ENCODE results near the gene FNIP1. TPM values are rescaled to one million over a fixed set of nuclear protein-coding genes. Genes with fewer than 3 reads are reported as not detected.
A peak's percentile ranks its signal among the peaks of the same experiment; 100 is the strongest.

The FNIP1 gene
- total and polyA plus RNA-seq, 2 of the 8 experiments (the other 6 are each of a cell fraction or from before 2014, with no cell fraction given): 3.5 to 17.3 TPM

DNA sequence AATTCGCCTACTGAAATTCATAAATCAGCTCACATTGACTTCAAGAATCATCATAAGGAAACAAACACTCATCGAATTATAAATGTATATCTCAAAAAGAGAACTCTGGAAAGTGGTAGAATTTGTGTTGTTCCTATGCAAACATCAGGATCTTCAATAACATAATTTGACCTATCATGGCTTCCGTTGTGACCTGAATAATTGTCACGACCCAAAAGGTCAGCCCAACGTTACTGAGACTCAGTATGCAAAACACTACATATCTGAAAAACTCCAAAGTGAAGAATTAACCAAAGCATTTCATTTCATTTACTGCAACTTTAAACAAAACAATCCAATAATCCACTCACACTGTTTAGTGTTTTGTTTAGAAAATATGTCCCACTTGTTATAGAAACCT is 163.0 kb downstream of the FNIP1 start:
- ChIA-PET POLR2A (ENCODE audit: partially characterized antibody) (no interaction called here), CTCF (ENCODE audit: partially characterized antibody) (interaction anchor here (0.6 to 3.6 kb wide), 3 partner anchors 23 to 1596 kb away, joined by 3 to 17 read pairs (median 3); no protein-coding TSS in a partner anchor)
- Histone ChIP-seq H3K23ac (ENCODE audit: insufficient read length) (no peak overlapping the region), H2BK5ac (ENCODE audit: low read depth, low read length) (no peak overlapping the region), H3K4me3 (ENCODE audit: extremely low read depth in 1 of 4, insufficient read depth in 2 of 4, low read depth in 3 of 4, low read length in 4 of 4) (peak overlapping the region; percentile 89 to 99 (median 96); a peak in 7 of 8 replicates), H3K27me3 (replicated peaks in 1 of 4; ENCODE audit: control insufficient read depth in 3 of 4, extremely low read depth in 1 of 4, insufficient read depth in 3 of 4, low read length in 3 of 4) (no peaks in the 10 kb centered on the region), H3K4me2 (ENCODE audit: insufficient read depth in 1 of 2, low read depth in 2 of 2, low read length in 2 of 2) (peak overlapping the region; percentile 82 to 90), H3K36me3 (ENCODE audit: control insufficient read depth in 2 of 4, insufficient read depth in 4 of 4, low read length in 3 of 4) (no peaks in the 10 kb centered on the region), H3K4ac (replicated peaks; ENCODE audit: insufficient read length, low read depth, low read length) (no peak overlapping the region), H4K5ac (ENCODE audit: insufficient read length, low read depth, low read length) (no peak overlapping the region), H2BK20ac (ENCODE audit: low read length) (no peak overlapping the region), H2BK15ac (ENCODE audit: low read length) (no peak overlapping the region), H2BK12ac (ENCODE audit: low read depth, low read length) (no peak overlapping the region), H3K23me2 (ENCODE audit: low read depth, low read length) (peaks cover 2% of the 10 kb centered on the region; the same call in 1 of the 2 replicates), H3K79me1 (ENCODE audit: low read depth, low read length) (no peaks in the 10 kb centered on the region; the same call in 1 of the 2 replicates), H3K9ac (replicated peaks in 1 of 4; ENCODE audit: extremely low read depth in 1 of 4, low read depth in 3 of 4, low read length in 3 of 4) (peak overlapping the region in 1 of 4 experiments; percentile 92; a peak in 1 of 7 replicates), H3K56ac (replicated peaks; ENCODE audit: insufficient read length, low read depth, low read length) (no peak overlapping the region), H3K4me1 (replicated peaks in 1 of 4; ENCODE audit: control insufficient read depth in 3 of 4, insufficient read depth in 4 of 4, low read length in 3 of 4) (peaks cover 0 to 2% (median 0%) of the 10 kb centered on the region in 4 experiments; a peak in 1 of 7 replicates), H3K9me3 (ENCODE audit: insufficient read depth in 2 of 2, low read depth in 1 of 2, low read length in 1 of 2) (no peaks in the 10 kb centered on the region), H3K27ac (ENCODE audit: low read depth, low read length) (no peak overlapping the region), H4K20me1 (replicated peaks in 1 of 2; ENCODE audit: control insufficient read depth in 1 of 2, insufficient read depth in 2 of 2, low read length in 2 of 2) (peaks cover 2 to 11% of the 10 kb centered on the region in 2 experiments), H2AK5ac (ENCODE audit: low read depth, low read length) (no peak overlapping the region), H3K14ac (ENCODE audit: insufficient read length) (no peak overlapping the region), H4K91ac (replicated peaks; ENCODE audit: insufficient read length, low read length) (no peak overlapping the region), H3K18ac (ENCODE audit: extremely low read depth, low read length) (no peak overlapping the region), H4K8ac (ENCODE audit: extremely low read depth, insufficient read depth, low read length) (no peak overlapping the region), H3K79me2 (ENCODE audit: control insufficient read depth in 1 of 2, insufficient read depth in 2 of 2, low read length in 2 of 2) (peaks cover 20 to 60% of the 10 kb centered on the region in 2 experiments), H2BK120ac (replicated peaks; ENCODE audit: low read depth, low read length) (no peak overlapping the region), H2AFZ (ENCODE audit: low read length) (no peak overlapping the region)
- FAIRE-seq (no peak), DNase-seq (ENCODE audit: low read depth in 1 of 2, low spot score in 2 of 2) (no peak)
- WGBS, 2 experiments (ENCODE audit: extremely low coverage in 1 of 2, insufficient coverage in 1 of 2, insufficient read length in 1 of 2, insufficient replicate concordance in 2 of 2, low coverage in 1 of 2, low lambda C conversion rate in 2 of 2, missing lambda C conversion rate in 1 of 2): 59% methylated on average over 5 of the region's 5 CpGs; no CpG with 5 or more reads in 1 of the 2 experiments
- TF ChIP-seq BACH1 (IDR thresholded peaks at IDR 0.05; ENCODE audit: low read length) (no peak), KDM1A (IDR thresholded peaks at IDR 0.05; ENCODE audit: borderline replicate concordance, low read length) (no peak), EGR1 (IDR thresholded peaks at IDR 0.05; ENCODE audit: borderline replicate concordance, low read depth, low read length) (no peak), SP4 (IDR thresholded peaks at IDR 0.05; ENCODE audit: low read length) (no peak), JUN (IDR thresholded peaks at IDR 0.05; ENCODE audit: low read depth, low read length) (no peak), CHD2 (IDR thresholded peaks at IDR 0.05; ENCODE audit: low read length) (no peak), RXRA (IDR thresholded peaks at IDR 0.05; ENCODE audit: insufficient read depth, low read depth, low read length) (no peak), RNF2 (IDR thresholded peaks at IDR 0.05; ENCODE audit: borderline replicate concordance, low read depth, low read length, missing control alignments, poor library complexity, severe bottlenecking) (no peak), MAFK (IDR thresholded peaks at IDR 0.05; ENCODE audit: low read depth, low read length) (no peak), POLR2AphosphoS5 (IDR thresholded peaks at IDR 0.05; ENCODE audit: low read depth, low read length) (no peak)
- TF ChIP-seq, protein P1, sequence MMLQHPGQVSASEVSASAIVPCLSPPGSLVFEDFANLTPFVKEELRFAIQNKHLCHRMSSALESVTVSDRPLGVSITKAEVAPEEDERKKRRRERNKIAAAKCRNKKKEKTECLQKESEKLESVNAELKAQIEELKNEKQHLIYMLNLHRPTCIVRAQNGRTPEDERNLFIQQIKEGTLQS (IDR thresholded peaks at IDR 0.05; ENCODE audit: insufficient read depth, low read depth, low read length): no peak
- TF ChIP-seq, protein P2, sequence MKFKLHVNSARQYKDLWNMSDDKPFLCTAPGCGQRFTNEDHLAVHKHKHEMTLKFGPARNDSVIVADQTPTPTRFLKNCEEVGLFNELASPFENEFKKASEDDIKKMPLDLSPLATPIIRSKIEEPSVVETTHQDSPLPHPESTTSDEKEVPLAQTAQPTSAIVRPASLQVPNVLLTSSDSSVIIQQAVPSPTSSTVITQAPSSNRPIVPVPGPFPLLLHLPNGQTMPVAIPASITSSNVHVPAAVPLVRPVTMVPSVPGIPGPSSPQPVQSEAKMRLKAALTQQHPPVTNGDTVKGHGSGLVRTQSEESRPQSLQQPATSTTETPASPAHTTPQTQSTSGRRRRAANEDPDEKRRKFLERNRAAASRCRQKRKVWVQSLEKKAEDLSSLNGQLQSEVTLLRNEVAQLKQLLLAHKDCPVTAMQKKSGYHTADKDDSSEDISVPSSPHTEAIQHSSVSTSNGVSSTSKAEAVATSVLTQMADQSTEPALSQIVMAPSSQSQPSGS (IDR thresholded peaks at IDR 0.05; ENCODE audit: low read length): no peak
